Measurements from ENCODE around the gene STRN3.
A peak's percentile ranks its signal among the peaks of the same experiment; 100 is the strongest.
"Not testable (repeated sequence)": the region's sequence is repeated elsewhere in the genome, so short reads cannot be mapped to it uniquely, and the experiment has no call there.

The STRN3 gene

GRCh38 chr14:30940886-30941285, 85.3 kb downstream of the STRN3 start:
- H3K9ac ChIP-seq (ENCODE audit: low read depth, low read length), result no peak overlapping the region
- H3K36me3 ChIP-seq (ENCODE audit: control insufficient read depth, insufficient read depth, low read length), result peaks cover 39% of the 10 kb centered on the region
- H3K4me3 ChIP-seq (ENCODE audit: low read depth, low read length), result no peak overlapping the region
- no peaks in the 10 kb centered on the region for H3K9me3 ChIP-seq (ENCODE audit: control insufficient read depth, insufficient read depth, low read length)
- H3K27ac ChIP-seq (ENCODE audit: low read depth, low read length), result no peak overlapping the region
- no peaks in the 10 kb centered on the region for H3K4me1 ChIP-seq (ENCODE audit: control insufficient read depth, insufficient read depth, low read length)
- H3K27me3 ChIP-seq (ENCODE audit: control insufficient read depth, insufficient read depth, low read length), result no peaks in the 10 kb centered on the region

GRCh38 chr14:30938617-30939016, 87.6 kb downstream of the STRN3 start:
- peaks cover 42% of the 10 kb centered on the region for H3K36me3 ChIP-seq (ENCODE audit: control insufficient read depth, insufficient read depth, low read length)

GRCh38 chr14:30935445-30935844, 90.7 kb downstream of the STRN3 start:
- H3K36me3 ChIP-seq (ENCODE audit: control insufficient read depth, insufficient read depth, low read length), result peaks cover 58% of the 10 kb centered on the region

More at GRCh38 chr14:30938617-30939016, 87.6 kb downstream of the STRN3 start:
- Histone ChIP-seq H3K4me1 (ENCODE audit: control insufficient read depth, insufficient read depth, low read length) (no peaks in the 10 kb centered on the region), H3K4me3 (ENCODE audit: low read depth, low read length) (no peak overlapping the region), H3K27me3 (ENCODE audit: control insufficient read depth, insufficient read depth, low read length) (no peaks in the 10 kb centered on the region), H3K9ac (ENCODE audit: low read depth, low read length) (no peak overlapping the region), H3K27ac (ENCODE audit: low read depth, low read length) (no peak overlapping the region), H3K9me3 (ENCODE audit: control insufficient read depth, insufficient read depth, low read length) (no peaks in the 10 kb centered on the region)

GRCh38 chr14:30933937-30934336, 92.2 kb downstream of the STRN3 start:
- H3K9ac ChIP-seq (ENCODE audit: low read depth, low read length); H3K27me3 ChIP-seq (ENCODE audit: control insufficient read depth, insufficient read depth, low read length); H3K27ac ChIP-seq (ENCODE audit: low read depth, low read length); H3K4me3 ChIP-seq (ENCODE audit: low read depth, low read length); H3K4me1 ChIP-seq (ENCODE audit: control insufficient read depth, insufficient read depth, low read length); H3K9me3 ChIP-seq (ENCODE audit: control insufficient read depth, insufficient read depth, low read length): not testable (repeated sequence)
- H3K36me3 ChIP-seq (ENCODE audit: control insufficient read depth, insufficient read depth, low read length), result peaks cover 56% of the 10 kb centered on the region

More at GRCh38 chr14:30935445-30935844, 90.7 kb downstream of the STRN3 start:
- no peaks in the 10 kb centered on the region for H3K27me3 ChIP-seq (ENCODE audit: control insufficient read depth, insufficient read depth, low read length)
- no peaks in the 10 kb centered on the region for H3K4me1 ChIP-seq (ENCODE audit: control insufficient read depth, insufficient read depth, low read length)
- H3K27ac ChIP-seq (ENCODE audit: low read depth, low read length), result no peak overlapping the region
- H3K9ac ChIP-seq (ENCODE audit: low read depth, low read length), result no peak overlapping the region
- H3K4me3 ChIP-seq (ENCODE audit: low read depth, low read length), result no peak overlapping the region
- H3K9me3 ChIP-seq (ENCODE audit: control insufficient read depth, insufficient read depth, low read length), result no peaks in the 10 kb centered on the region

- Histone ChIP-seq H3K27me3 (ENCODE audit: control insufficient read depth, insufficient read depth, low read length) (no peaks in the 10 kb centered on the region), H3K4me1 (ENCODE audit: control insufficient read depth, insufficient read depth, low read length) (peaks cover 7% of the 10 kb centered on the region; the same call in 1 of the 2 replicates), H3K36me3 (ENCODE audit: control insufficient read depth, insufficient read depth, low read length) (peaks cover 21% of the 10 kb centered on the region), H3K4me3 (ENCODE audit: low read depth, low read length) (no peak overlapping the region), H3K27ac (ENCODE audit: low read depth, low read length) (no peak overlapping the region), H3K9ac (ENCODE audit: low read depth, low read length) (no peak overlapping the region), H3K9me3 (ENCODE audit: control insufficient read depth, insufficient read depth, low read length) (no peaks in the 10 kb centered on the region)
Measured at GRCh38 chr14:30928462-30928861, 97.7 kb downstream of the STRN3 start.

- H3K4me1 ChIP-seq (ENCODE audit: control insufficient read depth, insufficient read depth, low read length), result peaks cover 7% of the 10 kb centered on the region; the same call in 1 of the 2 replicates
- peaks cover 20% of the 10 kb centered on the region for H3K36me3 ChIP-seq (ENCODE audit: control insufficient read depth, insufficient read depth, low read length)
- H3K27me3 ChIP-seq (ENCODE audit: control insufficient read depth, insufficient read depth, low read length), result no peaks in the 10 kb centered on the region
- no peak overlapping the region for H3K4me3 ChIP-seq (ENCODE audit: low read depth, low read length)
- no peaks in the 10 kb centered on the region for H3K9me3 ChIP-seq (ENCODE audit: control insufficient read depth, insufficient read depth, low read length)
- peak overlapping the region; percentile 22 for H3K27ac ChIP-seq (ENCODE audit: low read depth, low read length)
- no peak overlapping the region for H3K9ac ChIP-seq (ENCODE audit: low read depth, low read length)
Measured at GRCh38 chr14:30925254-30925653, 100.9 kb downstream of the STRN3 start.

GRCh38 chr14:30921788-30922187, 104.4 kb downstream of the STRN3 start:
- peaks cover 7% of the 10 kb centered on the region; the same call in 1 of the 2 replicates for H3K4me1 ChIP-seq (ENCODE audit: control insufficient read depth, insufficient read depth, low read length)
- H3K9ac ChIP-seq (ENCODE audit: low read depth, low read length), result no peak overlapping the region
- no peaks in the 10 kb centered on the region for H3K27me3 ChIP-seq (ENCODE audit: control insufficient read depth, insufficient read depth, low read length)
- no peak overlapping the region for H3K4me3 ChIP-seq (ENCODE audit: low read depth, low read length)
- H3K27ac ChIP-seq (ENCODE audit: low read depth, low read length), result no peak overlapping the region
- H3K36me3 ChIP-seq (ENCODE audit: control insufficient read depth, insufficient read depth, low read length), result peaks cover 26% of the 10 kb centered on the region
- no peaks in the 10 kb centered on the region for H3K9me3 ChIP-seq (ENCODE audit: control insufficient read depth, insufficient read depth, low read length)

- no peak overlapping the region for H3K9ac ChIP-seq (ENCODE audit: low read depth, low read length)
- no peaks in the 10 kb centered on the region for H3K9me3 ChIP-seq (ENCODE audit: control insufficient read depth, insufficient read depth, low read length)
- no peaks in the 10 kb centered on the region for H3K27me3 ChIP-seq (ENCODE audit: control insufficient read depth, insufficient read depth, low read length)
- peaks cover 7% of the 10 kb centered on the region; the same call in 1 of the 2 replicates for H3K4me1 ChIP-seq (ENCODE audit: control insufficient read depth, insufficient read depth, low read length)
- peaks cover 26% of the 10 kb centered on the region for H3K36me3 ChIP-seq (ENCODE audit: control insufficient read depth, insufficient read depth, low read length)
- H3K4me3 ChIP-seq (ENCODE audit: low read depth, low read length), result no peak overlapping the region
- H3K27ac ChIP-seq (ENCODE audit: low read depth, low read length), result no peak overlapping the region
Measured at GRCh38 chr14:30921305-30921704, 104.9 kb downstream of the STRN3 start.

GRCh38 chr14:30915596-30915995, 110.6 kb downstream of the STRN3 start:
- no peaks in the 10 kb centered on the region for H3K4me1 ChIP-seq (ENCODE audit: control insufficient read depth, insufficient read depth, low read length)
- peaks cover 29% of the 10 kb centered on the region for H3K36me3 ChIP-seq (ENCODE audit: control insufficient read depth, insufficient read depth, low read length)
- H3K4me3 ChIP-seq (ENCODE audit: low read depth, low read length), result no peak overlapping the region
- no peak overlapping the region for H3K9ac ChIP-seq (ENCODE audit: low read depth, low read length)
- no peak overlapping the region for H3K27ac ChIP-seq (ENCODE audit: low read depth, low read length)
- H3K27me3 ChIP-seq (ENCODE audit: control insufficient read depth, insufficient read depth, low read length), result no peaks in the 10 kb centered on the region
- H3K9me3 ChIP-seq (ENCODE audit: control insufficient read depth, insufficient read depth, low read length), result no peaks in the 10 kb centered on the region

- no peak overlapping the region for H3K27ac ChIP-seq (ENCODE audit: low read depth, low read length)
- H3K27me3 ChIP-seq (ENCODE audit: control insufficient read depth, insufficient read depth, low read length), result no peaks in the 10 kb centered on the region
- H3K9ac ChIP-seq (ENCODE audit: low read depth, low read length), result no peak overlapping the region
- no peaks in the 10 kb centered on the region for H3K4me1 ChIP-seq (ENCODE audit: control insufficient read depth, insufficient read depth, low read length)
- peaks cover 37% of the 10 kb centered on the region for H3K36me3 ChIP-seq (ENCODE audit: control insufficient read depth, insufficient read depth, low read length)
- H3K4me3 ChIP-seq (ENCODE audit: low read depth, low read length), result no peak overlapping the region
- H3K9me3 ChIP-seq (ENCODE audit: control insufficient read depth, insufficient read depth, low read length), result no peaks in the 10 kb centered on the region
Measured at GRCh38 chr14:30914812-30915211, 111.4 kb downstream of the STRN3 start.

- Histone ChIP-seq H3K27me3 (ENCODE audit: control insufficient read depth, insufficient read depth, low read length) (no peaks in the 10 kb centered on the region), H3K9me3 (ENCODE audit: control insufficient read depth, insufficient read depth, low read length) (no peaks in the 10 kb centered on the region), H3K9ac (ENCODE audit: low read depth, low read length) (no peak overlapping the region), H3K36me3 (ENCODE audit: control insufficient read depth, insufficient read depth, low read length) (peaks cover 87% of the 10 kb centered on the region), H3K4me1 (ENCODE audit: control insufficient read depth, insufficient read depth, low read length) (no peaks in the 10 kb centered on the region), H3K27ac (ENCODE audit: low read depth, low read length) (no peak overlapping the region), H3K4me3 (ENCODE audit: low read depth, low read length) (no peak overlapping the region)
Measured at GRCh38 chr14:30908826-30909225, 117.4 kb downstream of the STRN3 start.

GRCh38 chr14:30907659-30908057, 118.5 kb downstream of the STRN3 start:
- peaks cover 92% of the 10 kb centered on the region for H3K36me3 ChIP-seq (ENCODE audit: control insufficient read depth, insufficient read depth, low read length)
- no peak overlapping the region for H3K27ac ChIP-seq (ENCODE audit: low read depth, low read length)
- no peaks in the 10 kb centered on the region for H3K4me1 ChIP-seq (ENCODE audit: control insufficient read depth, insufficient read depth, low read length)
- H3K9ac ChIP-seq (ENCODE audit: low read depth, low read length), result no peak overlapping the region
- no peaks in the 10 kb centered on the region for H3K9me3 ChIP-seq (ENCODE audit: control insufficient read depth, insufficient read depth, low read length)
- H3K4me3 ChIP-seq (ENCODE audit: low read depth, low read length), result no peak overlapping the region
- no peaks in the 10 kb centered on the region for H3K27me3 ChIP-seq (ENCODE audit: control insufficient read depth, insufficient read depth, low read length)
